GM19467 (cell line): Measurements from ENCODE around the gene FAM83C.

Source experiments
- ATAC-seq: cut with Tn5 transposase; IDR thresholded peaks from one replicate; pipeline ENCODE4 v1.9.1; 2021; ENCODE audit warnings: mild to moderate bottlenecking, moderate library complexity; ENCODE audit not compliant: unreplicated experiment

The FAM83C gene

GRCh38 chr20:35299780-35300179, 7.6 kb upstream of the FAM83C start:
- no peak for ATAC-seq

- ATAC-seq: no peak
Measured at GRCh38 chr20:35298264-35298663, 6.0 kb upstream of the FAM83C start.

GRCh38 chr20:35297740-35298139, 5.5 kb upstream of the FAM83C start:
- ATAC-seq: no peak

- ATAC-seq: no peak
Measured at GRCh38 chr20:35297155-35297554, 4.9 kb upstream of the FAM83C start.

GRCh38 chr20:35296101-35296554, 3.9 kb upstream of the FAM83C start:
- no peak for ATAC-seq

GRCh38 chr20:35295674-35296073, 3.4 kb upstream of the FAM83C start:
- no peak for ATAC-seq

- ATAC-seq: no peak
Measured at GRCh38 chr20:35295058-35295457, 2.8 kb upstream of the FAM83C start.

- ATAC-seq: no peak
Measured at GRCh38 chr20:35294293-35294685, 2.1 kb upstream of the FAM83C start.

- ATAC-seq: no peak
Measured at GRCh38 chr20:35293303-35294292, 1.4 kb upstream of the FAM83C start.

- no peak for ATAC-seq
Measured at GRCh38 chr20:35292504-35293285, 470 bp upstream of the FAM83C start.

- no peak for ATAC-seq
Measured at GRCh38 chr20:35290887-35291417, 1.3 kb downstream of the FAM83C start.

GRCh38 chr20:35290186-35290886, 1.9 kb downstream of the FAM83C start:
- ATAC-seq: no peak

- no peak for ATAC-seq
Measured at GRCh38 chr20:35288325-35289060, 3.7 kb downstream of the FAM83C start.

GRCh38 chr20:35287509-35288324, 4.5 kb downstream of the FAM83C start:
- no peak for ATAC-seq

- ATAC-seq: no peak
Measured at GRCh38 chr20:35286899-35287508, 5.2 kb downstream of the FAM83C start.

- ATAC-seq: no peak
Measured at GRCh38 chr20:35286077-35286898, 5.9 kb downstream of the FAM83C start.

GRCh38 chr20:35285806-35286076, 6.5 kb downstream of the FAM83C start:
- no peak for ATAC-seq
